ENCODE measurements around the gene ZGLP1.
A peak's percentile ranks its signal among the peaks of the same experiment; 100 is the strongest.
"Not testable (repeated sequence)": the region's sequence is repeated elsewhere in the genome, so short reads cannot be mapped to it uniquely, and the experiment has no call there.

The ZGLP1 gene

DNA sequence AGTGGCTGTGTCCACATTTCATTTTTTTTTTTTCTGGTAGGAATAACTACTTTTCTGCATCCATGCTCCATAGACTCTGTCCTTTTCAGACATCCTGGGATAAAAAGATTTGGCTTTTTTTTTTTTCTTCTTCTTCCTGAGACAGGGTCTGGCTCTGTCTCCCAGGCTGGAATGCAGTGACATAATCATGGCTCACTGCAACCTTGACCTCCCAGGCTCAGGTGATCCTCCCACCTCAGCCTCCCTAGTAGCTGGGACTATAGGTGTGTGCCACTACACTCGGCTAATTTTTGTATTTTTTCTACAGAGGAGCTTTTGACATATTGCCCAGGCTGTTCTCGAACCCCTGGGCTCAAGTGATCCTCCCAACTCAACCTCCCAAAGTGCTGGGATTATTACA is 33.9 kb upstream of the ZGLP1 start:
- H3K4me3 ChIP-seq (ENCODE audit: low read depth, low read length), result no peak overlapping the region
- DNase-seq (ENCODE audit: low read depth), result no peak
- TF ChIP-seq, protein P1, sequence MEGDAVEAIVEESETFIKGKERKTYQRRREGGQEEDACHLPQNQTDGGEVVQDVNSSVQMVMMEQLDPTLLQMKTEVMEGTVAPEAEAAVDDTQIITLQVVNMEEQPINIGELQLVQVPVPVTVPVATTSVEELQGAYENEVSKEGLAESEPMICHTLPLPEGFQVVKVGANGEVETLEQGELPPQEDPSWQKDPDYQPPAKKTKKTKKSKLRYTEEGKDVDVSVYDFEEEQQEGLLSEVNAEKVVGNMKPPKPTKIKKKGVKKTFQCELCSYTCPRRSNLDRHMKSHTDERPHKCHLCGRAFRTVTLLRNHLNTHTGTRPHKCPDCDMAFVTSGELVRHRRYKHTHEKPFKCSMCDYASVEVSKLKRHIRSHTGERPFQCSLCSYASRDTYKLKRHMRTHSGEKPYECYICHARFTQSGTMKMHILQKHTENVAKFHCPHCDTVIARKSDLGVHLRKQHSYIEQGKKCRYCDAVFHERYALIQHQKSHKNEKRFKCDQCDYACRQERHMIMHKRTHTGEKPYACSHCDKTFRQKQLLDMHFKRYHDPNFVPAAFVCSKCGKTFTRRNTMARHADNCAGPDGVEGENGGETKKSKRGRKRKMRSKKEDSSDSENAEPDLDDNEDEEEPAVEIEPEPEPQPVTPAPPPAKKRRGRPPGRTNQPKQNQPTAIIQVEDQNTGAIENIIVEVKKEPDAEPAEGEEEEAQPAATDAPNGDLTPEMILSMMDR (IDR thresholded peaks at IDR 0.05; ENCODE audit: control insufficient read depth, extremely low read depth, insufficient read depth), result no peak

DNA sequence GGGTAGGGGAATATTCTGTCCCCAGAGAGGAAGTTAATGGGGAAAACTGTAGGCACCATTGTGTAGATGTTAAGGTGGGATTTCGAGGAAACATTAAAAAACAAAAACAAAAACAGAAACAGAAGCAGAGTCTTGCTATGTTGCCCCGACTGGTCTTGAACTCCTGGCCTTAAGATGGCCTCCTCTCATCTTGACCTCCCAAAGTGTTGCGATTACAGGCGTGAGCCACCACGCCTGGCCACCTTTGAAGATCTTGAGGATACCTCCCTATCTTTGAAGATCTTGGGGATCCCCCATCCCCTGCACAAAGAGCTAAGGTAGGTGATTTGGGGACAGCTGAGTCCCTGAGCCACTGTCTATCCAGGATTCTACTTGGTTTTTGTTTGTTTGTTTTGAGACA is 30.4 kb upstream of the ZGLP1 start:
- TF ChIP-seq, protein P1 (IDR thresholded peaks at IDR 0.05; ENCODE audit: control insufficient read depth, extremely low read depth, insufficient read depth), result no peak
- H3K4me3 ChIP-seq (ENCODE audit: low read depth, low read length), result no peak overlapping the region
- no peak for DNase-seq (ENCODE audit: low read depth)

DNA sequence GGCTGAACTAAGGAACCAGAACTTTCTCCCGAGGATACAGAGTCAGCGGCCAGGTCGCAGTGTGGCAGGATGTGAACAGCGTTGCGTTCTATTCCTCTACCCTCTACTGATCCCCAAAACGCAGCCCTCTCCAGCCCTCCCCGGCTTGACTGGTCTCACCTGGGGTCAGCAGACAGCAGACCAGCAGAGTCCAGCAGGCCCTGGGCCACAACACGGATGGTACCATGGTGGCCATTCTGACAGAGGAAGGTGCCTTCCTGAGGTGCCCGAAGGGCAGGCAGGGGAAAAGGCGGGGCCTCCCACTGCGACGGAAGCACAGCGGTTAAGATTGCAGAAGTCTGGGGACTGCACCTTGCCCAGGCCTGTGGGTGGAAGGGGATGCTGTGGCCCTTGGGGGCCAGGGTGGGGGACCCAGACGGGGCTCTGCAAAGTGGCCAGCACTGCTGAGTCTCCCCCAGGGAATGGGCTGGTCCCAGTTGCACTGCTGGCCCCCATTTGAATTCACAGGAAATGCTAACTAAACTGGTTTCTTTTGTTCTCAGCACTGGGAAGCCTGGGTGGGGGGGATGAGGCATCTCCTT is 29.9 kb upstream of the ZGLP1 start, which contains the start of gene ICAM3:
TSS of gene ICAM3 (minus strand) at position 245 of the 581 bp plus-strand sequence. CDS start at position 235, 10 bp downstream.
- TF ChIP-seq, protein P1 (IDR thresholded peaks at IDR 0.05; ENCODE audit: control insufficient read depth, extremely low read depth, insufficient read depth), result no peak
- H3K4me3 ChIP-seq (ENCODE audit: low read depth, low read length), result no peak within 1 kb of the TSS
- no peak for DNase-seq (ENCODE audit: low read depth)

DNA sequence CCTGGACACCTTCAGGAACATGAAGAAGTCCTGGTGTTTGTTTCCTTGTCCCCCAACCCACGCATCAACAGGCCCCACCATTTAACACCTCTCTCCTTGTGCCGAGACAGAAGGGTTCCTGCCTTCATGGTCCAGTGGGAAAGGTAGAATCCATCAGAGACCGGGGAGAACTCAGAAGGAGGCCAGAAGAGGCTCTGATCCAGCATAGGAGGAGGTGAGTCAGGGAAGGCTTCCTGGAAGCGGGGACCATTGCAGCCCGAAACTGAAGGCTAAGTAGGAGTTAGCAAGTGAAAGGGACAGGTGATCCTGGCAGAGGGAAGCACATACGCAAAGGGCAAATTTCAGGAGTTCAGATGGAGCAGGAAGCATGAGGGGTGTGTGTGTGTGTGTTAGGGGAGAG is 29.3 kb upstream of the ZGLP1 start:
- DNase-seq (ENCODE audit: low read depth), result no peak
- H3K4me3 ChIP-seq (ENCODE audit: low read depth, low read length), result no peak overlapping the region
- TF ChIP-seq, protein P1 (IDR thresholded peaks at IDR 0.05; ENCODE audit: control insufficient read depth, extremely low read depth, insufficient read depth), result no peak

DNA sequence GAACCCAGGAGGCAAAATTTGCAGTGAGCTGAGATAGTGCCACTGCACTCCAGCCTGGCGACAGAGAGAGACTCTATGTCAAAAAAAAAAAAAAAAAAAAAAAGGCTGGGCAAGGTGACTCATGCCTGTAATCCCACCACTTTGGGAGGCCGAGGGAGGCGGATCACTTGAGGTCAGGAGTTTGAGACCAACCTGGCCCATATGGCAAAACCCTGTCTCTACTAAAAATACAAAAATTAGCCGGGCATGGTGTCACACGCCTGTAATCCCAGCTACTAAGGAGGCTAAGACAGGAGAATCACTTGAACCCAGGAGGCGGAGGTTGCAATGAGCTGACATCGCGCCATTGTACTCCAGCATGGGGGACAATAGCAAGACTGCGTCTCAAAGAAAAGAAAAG is 27.1 kb upstream of the ZGLP1 start:
- H3K4me3 ChIP-seq (ENCODE audit: low read depth, low read length); DNase-seq (ENCODE audit: low read depth): not testable (repeated sequence)

DNA sequence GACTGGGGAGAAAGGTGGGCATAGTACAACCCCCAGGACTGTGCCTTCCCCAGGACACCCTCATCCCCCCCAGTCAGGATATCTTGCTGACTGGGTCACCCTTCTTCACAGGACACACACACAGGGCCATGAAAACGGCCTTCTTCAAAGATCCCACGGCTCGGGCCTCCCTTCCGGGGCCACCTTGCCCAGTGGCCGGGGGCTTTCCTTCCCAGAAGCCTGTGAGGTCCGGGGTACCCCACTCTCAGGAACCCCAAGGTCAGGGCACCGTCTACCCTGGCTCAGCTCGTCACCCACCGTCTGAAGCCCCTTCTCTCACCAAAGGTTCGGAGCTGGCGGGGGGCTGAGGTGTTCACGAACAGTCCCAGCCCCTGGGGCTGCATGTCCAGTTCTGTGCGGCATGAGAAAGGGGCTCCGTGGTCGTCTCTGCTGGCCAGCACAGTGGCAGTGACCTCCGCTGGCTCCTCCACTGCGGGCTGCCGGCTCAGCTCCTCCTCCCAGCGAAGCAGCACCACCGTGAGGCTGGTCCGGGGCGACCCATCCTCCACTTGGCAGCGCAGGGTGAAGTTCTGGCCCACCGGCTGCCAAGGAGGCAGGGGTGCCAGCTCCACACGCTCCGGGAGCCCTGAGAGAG is 25.9 kb upstream of the ZGLP1 start:
- TF ChIP-seq, protein P1 (IDR thresholded peaks at IDR 0.05; ENCODE audit: control insufficient read depth, extremely low read depth, insufficient read depth), result no peak
- peak overlapping the region; percentile 91 for H3K4me3 ChIP-seq (ENCODE audit: low read depth, low read length)
- DNase-seq (ENCODE audit: low read depth), result no peak

DNA sequence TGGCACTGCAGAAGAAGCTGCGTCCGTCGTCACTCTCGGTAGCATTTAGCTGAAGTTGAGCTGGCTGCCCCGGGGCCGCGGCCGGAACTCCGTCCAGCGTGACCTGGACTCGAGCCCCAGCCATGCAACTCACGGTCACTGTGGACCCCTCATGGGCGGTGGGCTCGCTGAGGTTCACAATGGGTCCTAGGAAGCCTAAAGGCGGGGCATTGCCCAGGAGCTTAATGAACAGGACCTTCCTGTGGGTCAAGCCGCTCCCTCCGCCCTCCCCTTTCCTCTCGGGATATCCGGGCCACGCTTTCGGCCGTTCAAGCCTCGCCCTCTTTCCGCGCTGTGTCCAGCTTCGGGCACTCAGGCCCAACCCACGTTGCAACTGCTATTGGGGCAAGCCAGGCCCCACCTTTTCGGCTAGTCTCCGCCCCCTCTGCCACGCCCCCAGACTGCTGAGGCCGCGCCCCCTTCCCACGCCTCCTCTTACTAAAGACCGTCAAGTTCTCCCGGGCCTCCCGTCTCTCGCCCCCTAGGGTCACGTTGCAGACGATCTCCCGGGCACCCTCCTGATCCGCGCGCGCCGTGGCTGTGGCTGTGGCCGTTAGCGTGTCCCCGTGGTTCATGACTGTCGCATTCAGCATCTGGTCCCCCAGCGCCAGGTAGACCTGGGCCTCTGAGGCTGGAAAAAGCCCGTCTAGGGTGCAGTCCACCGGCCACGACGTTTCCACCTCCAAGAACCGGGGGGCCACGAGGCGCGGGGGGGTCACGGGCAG is 25.2 kb upstream of the ZGLP1 start:
- peak overlapping the region; percentile 91 for H3K4me3 ChIP-seq (ENCODE audit: low read depth, low read length)
- peak; percentile 94 for DNase-seq (ENCODE audit: low read depth)
- TF ChIP-seq, protein P1 (IDR thresholded peaks at IDR 0.05; ENCODE audit: control insufficient read depth, extremely low read depth, insufficient read depth), result no peak
